ENCODE data around the gene PALLD. TPM values are rescaled to one million over a fixed set of nuclear protein-coding genes. Genes with fewer than 3 reads are reported as not detected.
A peak's percentile ranks its signal among the peaks of the same experiment; 100 is the strongest.

Gene PALLD
- total RNA-seq, 1 experiment from 2014 or later = 176 TPM

DNA sequence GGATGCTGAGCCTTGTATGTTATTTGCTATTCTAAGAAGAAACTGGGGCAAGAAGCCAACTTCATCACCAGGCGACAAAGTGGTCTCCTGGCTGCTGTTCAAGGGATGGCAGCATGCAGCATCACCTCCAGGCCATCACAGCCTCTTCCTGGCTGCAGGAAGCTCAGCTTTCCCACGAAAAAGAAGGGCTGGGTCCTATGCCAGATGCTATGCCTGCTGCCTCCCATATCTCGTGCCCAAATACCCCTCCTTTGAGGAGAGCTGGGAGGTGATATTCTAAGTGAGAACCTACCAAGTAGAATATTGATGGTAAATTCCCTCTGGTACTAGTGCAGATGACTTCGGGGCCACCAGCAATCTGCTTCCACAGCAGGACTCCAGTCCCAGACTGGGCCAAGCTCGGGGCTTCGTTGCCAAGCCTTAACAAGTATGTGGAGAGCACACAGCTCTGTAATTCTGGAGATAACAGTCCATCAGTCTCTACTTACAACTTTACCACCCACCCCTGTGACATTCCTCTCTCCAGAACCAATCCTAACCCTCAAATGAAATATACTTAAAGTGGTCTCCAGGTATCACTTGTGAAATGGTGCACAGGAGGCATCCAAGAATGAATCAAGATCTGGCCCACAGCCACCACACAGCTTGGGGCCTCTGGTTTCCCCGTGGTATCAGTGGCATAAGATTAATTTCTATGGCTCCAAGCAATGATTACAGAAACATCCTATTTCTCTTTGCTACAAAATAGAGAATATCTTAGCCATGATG, 149.3 kb downstream of the PALLD start:
- DNase-seq (ENCODE audit: low read depth) = no peak

DNA sequence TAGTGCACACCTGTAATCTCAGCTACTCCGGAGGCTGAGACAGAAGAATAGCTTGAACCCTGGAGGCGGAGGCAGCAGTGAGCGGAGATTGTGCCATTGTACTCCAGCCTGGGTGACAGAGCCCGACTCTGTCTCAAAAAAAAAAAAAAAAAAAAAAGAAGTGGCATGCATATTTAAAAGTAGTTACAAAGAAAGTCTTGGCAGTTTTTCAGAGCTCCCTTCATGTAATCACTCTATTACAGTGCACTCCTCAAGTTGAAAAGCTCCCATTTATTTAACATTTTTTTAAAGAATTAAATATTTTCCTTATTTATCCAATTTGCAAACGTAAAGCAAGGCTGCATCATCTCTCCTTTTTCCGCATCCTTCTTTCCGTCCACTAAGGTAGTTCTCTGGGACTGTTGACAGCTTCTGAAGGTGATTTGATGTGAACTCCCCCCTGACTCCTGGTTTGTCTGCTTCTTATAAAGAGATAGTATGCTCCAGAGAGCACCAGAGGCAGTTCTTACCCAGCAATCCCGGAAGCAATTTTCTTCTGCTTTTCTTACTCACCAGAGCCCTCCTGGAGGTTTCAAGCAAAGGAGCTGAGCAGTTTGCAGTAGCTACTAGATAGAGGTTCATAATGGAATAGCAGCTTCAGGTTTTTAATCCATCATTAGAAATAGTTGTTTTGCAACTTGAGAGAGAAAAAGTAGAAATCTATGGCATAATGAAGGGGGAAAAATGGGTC, 151.0 kb downstream of the PALLD start:
- DNase-seq (ENCODE audit: low read depth) = no peak

DNA sequence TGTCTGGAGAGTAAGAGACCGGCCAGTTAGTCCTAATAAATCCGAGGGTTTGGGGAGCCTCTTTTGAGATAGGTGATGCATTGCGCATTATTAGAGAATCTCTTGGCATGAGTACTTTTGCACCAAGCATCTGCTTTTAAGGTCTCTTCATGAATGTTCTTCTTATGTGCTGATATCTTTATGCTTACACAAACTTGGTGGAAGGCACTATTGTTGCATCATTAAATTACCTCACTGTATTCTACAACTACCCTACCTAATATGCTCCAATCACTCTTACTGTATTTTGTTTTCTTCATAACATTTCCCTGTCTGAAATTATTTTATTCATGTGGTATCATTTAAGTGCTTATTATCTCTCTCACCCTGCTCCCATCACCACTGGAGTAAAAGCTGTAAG, 151.6 kb downstream of the PALLD start:
- no peak for DNase-seq (ENCODE audit: low read depth)

DNA sequence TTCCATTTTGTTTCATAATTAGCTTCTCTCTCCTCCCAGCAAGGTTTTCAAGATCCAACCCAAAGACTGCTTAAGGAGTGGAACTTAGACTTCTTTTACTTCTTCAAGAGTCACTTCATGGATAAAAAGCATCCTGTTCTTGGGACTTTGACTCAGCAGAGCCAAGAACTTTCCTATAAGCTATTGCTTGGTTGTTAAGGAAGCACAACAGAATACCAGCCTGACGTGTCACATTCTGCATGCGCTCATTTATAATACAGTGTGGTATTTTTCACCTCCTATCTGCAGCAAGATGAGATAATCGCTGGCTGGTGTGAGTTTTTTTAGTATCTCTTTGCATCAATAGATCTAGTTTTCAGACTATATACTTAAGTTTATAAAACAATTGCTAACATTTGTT, 152.1 kb downstream of the PALLD start:
- peak; percentile 71 for DNase-seq (ENCODE audit: low read depth)

DNA sequence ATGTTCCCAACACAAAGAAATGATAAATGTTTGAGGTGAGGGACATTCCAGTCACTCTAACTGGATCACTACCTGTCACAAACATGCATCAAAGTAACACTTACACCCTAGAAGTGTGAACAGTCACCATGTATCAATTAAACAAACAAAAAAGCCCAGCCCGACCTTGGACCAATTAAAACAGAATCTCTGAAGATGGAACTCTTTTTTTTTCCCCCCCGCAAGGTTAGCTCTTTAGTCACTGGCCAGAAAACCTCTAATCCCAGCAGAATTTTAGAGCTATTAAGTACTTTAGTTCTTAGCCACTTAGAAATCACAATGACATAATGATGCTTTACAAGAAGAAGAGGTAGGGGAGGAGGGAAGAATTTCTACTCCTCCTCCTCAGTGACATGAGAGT, 154.5 kb downstream of the PALLD start:
- DNase-seq (ENCODE audit: low read depth) = peak; percentile 72

DNA sequence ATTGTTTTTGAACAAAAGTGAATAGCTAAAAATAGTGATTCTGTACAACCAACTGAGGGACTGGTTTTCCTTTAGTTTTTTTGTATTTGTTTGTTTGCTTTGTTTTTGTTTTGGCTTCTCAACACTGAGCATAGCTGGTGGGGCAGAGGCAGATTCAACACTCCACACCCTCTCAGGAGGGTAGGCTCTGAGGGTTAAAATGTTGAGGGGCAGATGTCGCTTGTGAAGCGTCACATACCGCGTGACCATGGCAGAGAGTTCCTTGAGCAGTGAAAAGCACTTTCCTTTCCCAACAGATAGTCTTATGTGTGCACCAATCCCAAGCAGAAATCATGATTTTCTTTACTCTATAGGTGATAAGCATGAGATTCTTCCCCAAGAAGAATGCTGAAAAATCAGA, 155.0 kb downstream of the PALLD start:
- DNase-seq (ENCODE audit: low read depth) = no peak

DNA sequence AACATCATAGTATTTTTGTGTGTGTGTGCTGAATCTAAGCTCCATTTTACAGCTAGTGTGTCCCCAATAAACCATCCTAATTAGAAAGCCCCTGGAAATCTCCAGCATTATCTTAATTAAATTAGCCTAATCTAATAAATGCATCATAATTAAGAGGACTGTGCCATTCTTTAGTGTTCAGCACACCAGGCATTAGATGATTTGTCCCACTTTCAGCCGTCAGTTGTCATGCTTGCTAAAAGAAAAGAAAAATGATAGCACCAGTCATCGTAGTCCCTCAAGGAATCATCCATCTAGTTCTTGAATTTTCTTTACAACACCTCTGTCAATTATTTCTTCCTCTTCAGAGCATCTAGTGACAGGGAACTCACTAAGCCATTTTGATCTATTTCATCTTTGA, 155.9 kb downstream of the PALLD start:
- DNase-seq (ENCODE audit: low read depth) = no peak

DNA sequence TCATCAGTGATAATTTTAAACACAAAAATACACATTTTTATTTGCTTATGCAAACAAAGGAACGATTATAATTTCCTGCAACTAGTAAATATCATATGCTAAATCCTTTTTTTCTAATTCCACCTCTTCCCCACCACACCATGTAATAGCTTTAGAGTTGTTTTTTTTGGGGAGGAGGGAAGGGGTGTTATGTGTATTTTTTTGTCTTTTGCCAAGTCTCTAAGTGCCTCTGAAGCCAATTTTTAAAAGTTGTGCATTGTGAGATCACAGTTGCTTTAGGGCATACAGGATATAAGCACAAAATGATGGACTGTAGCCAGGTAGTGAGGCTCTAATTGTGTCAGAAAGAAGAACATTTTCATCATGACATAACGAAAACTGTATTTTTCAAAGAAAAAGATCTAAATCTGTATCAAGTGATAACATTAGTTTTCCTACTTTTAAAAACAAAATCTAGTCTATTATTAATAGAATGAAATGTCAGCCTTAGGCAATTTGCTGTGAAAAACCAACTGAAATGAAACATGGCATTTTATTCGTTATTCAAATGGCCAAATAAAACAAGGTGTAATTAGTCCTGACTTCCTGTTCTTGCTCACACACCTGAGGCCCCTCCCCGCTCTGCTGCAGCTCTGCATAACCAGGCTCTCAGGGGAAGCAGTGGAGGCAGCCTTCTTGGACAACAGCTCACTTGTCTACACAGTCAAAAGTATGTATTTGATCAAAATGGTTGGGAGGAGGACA, 157.4 kb downstream of the PALLD start:
- no peak for DNase-seq (ENCODE audit: low read depth)

DNA sequence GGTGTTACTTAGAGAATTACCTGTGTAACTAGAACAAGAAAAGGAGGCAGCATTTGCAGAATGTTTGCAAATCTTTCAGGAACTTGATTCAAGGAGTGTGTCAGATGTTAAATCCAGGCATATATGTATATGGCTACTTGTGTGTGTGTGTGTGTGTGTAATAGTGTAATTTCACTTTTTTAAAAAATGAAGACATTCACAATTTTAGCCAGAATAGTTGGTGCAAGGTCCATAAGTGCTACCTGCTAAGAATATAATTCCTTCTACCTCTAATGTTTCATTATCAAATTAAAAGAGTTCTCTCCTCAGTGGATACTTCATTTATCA, 158.0 kb downstream of the PALLD start:
- DNase-seq (ENCODE audit: low read depth) = no peak

DNA sequence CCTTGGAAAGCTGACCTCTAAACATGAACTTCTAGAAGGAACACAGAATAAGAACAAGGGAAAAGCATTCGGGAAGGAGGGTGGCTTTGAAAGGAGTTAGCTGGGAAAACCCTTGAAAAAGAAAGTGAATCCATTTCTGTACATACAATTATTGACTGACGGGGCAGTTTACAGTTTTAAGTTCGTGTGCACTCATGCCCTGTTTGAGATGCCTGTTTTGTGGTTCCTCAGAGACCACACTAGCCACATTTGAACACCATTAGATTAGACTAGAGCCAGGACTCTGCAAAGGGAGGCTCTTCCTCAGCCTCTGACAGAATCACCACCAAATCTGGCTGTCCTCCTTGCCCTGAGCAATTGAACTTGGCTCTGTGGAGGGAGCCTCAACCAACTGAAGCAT, 158.3 kb downstream of the PALLD start:
- DNase-seq (ENCODE audit: low read depth) = no peak

DNA sequence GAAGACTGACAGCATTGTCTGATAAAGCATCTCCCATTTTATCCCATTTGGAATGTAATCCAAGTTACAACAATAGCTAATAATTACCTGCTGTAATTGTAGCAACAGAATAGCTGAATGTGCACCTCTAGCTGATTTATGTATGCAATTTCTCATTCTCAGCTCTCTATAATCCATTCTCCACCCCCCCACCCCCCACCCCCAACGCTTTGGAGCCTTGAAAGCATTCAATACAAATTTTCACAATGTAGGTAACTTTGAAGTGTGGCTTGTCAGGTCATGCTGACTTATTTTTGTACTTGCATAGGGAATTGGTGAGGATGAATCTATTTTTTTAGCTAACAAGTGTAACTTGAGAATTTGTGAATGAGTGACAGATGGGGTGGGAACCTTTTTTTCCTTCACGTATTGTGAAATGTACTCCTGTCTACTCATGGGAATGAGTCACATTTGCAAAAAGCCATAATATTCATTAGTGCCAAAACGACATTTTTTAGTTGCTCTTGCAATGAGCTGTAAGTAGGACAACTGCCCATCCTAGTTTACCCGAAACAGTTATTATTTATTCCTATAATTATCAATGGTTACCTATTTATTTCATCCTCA, 159.3 kb downstream of the PALLD start:
- peak; percentile 90 for DNase-seq (ENCODE audit: low read depth)

DNA sequence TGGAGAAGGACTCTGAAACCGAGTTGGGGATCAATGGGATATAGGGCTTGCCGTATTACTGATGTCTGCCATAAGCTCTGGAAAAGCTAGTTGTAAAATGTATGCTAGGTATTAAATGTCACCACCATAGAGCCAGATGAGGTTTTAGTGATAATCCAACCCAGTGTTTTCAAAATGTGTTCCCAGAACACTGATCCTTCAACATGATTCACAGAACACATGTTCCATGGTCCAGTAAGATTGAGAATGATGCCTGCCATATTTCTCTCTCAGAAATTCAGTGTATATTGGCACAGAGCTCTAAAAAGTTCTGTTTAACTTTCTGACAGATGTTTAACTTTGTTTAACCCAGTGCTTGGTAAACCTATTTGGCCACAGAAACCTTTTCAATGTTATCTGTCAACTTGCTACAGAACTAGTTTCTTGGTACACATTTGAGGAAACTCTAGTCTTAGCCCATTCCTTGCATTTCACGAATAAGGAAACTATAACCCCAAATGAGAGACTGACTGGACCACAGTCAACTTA, 160.2 kb downstream of the PALLD start:
- peak; percentile 71 for DNase-seq (ENCODE audit: low read depth)

DNA sequence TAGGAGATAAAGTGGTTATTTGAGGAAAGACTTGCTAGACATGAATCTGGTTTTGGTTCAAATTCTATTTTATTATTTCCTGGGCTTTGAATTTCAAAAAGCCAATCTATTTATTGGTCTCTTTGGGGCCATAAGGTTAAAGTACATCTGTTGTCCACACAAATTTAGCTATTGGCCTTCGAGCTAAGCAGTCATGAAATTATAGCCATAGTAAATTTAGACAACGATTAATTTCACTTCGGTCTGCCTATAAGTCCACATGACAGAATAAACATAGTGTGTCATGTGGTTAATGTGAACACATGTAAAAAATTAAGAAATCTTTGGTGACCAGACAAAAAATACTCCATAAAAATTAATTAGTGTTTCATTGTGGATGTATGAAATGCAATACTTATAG, 161.9 kb downstream of the PALLD start:
- no peak for DNase-seq (ENCODE audit: low read depth)

DNA sequence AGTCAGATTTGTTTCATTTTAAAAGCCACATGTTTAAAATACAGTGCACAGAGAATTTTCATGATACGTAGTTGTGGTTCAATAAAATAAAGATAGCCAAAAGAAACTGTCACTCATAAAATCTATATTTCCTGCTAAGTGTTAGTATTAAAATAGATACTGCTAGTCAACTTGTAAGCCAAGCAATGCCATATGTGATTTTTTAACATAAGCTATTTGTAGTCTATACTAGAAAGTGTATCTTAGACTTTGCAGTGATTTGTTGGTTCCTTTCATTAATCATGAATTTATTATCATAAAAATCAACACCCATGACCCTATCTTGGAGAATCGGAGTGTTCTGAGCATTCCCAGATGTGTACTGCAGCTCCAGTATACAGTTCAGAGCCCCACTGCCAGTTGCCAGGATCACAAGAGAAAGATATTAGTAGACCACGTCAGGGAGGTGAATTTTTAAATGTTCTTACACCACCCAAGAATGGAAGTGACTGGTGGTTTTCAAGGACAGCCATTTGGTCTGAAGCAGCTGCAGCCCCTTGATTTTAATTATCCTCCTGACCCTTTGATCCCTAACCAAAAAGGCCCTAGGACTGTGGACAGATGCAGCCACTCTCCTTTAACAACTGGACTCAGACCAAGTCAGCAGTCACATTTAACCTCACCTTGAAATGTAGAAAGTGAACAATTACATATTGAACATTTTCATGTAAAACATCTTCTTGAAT, 163.1 kb downstream of the PALLD start:
- peak; percentile 82 for DNase-seq (ENCODE audit: low read depth)

DNA sequence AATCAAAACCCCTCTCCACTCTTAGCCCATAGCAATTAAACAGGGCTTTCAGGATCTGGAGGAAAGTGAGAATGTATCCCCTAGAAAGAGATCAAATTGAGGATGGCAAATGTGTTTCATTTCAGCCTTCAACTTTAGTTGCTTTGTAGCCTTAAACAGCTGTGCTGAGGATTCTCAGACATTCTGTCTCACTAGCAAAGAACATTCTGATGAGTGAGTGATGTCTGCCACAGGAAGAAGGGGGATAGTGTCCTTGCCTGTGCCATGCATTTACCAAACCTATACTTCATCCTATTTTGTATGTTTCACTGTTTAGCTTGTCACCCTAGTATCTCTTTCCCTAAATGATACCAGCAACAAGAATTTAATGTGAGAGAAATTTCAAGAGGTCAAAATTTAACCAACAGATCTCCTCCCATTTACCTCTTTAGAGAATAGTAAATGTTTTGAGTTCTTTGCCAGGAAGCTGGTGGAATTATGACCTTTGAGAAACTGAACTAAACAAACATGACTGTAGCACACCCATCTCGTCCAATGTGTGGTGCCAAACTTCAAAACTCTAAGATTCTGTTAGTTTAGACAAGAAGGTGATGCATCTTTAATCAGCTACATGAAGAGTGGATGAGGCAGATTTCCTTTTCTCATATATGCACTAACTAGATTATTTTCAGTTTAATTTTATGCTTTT, 165.6 kb downstream of the PALLD start:
- peak; percentile 40 for DNase-seq (ENCODE audit: low read depth)

DNA sequence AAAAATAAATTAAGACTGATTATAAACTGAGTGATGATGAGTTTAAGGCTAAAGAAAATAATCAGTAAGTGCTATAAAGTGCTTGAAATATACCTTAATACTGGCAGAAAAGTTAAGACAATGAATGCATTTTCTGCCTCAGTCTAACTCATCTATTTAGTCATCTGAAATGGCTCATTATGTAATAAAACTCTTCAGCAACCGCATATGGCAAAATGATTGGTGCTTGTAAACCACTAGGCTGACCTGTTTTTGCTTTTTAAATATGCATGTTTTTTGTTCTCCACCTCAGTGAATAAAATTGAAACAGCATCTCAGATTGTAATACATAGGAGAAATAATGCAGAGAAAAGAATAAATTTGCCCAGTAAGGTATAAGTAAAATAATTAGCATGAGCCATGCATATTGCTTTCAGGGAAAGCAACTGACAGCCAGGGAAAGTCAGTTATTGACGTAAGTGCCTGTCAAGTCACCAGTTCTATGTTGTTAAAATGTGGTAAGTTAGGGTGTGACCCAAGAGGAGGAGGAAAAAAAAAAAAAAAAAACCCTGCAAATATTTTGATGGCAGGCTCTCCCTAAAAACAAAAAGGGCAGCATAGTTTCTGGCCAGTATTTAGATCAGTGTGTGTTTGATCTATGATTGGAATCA, 167.5 kb downstream of the PALLD start:
- DNase-seq (ENCODE audit: low read depth) = no peak

DNA sequence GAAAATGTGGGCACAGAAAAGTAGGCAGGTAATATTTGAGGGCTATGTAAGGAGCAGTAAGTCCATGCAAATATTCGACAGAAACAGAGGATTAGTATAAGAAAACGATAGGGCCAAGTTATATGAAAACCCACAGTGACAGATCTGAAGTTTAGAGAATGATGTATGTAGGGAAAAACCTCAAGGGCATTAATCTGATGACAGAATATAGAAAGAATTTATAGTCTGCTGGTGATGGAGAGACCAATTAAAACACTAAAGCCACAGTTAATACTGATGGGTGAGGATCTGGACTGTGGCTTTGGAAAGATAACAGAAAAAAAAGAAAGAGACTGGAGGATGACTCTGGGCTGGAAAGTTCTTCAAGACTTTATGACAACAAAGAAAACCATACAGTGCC, 169.7 kb downstream of the PALLD start:
- peak; percentile 70 for DNase-seq (ENCODE audit: low read depth)

DNA sequence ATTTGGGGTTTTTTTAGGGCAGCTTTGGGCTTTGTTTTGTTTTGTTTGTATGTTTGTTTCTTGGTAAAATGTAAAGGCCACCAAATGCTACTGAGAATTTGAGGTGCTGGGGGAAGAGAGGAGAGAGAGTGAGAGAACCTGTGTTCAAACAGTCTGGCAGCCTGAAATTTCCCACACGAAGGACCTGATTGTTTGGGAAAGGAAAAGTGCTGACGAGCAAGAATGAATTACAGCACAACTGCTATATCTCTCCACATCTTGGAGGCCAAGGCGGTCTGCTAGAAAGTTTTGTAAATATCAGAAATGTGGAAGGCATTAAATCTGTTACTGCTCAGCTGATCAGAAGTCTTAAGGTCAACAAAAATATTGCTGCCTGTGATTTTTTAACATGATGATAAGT, 170.5 kb downstream of the PALLD start:
- DNase-seq (ENCODE audit: low read depth) = no peak

DNA sequence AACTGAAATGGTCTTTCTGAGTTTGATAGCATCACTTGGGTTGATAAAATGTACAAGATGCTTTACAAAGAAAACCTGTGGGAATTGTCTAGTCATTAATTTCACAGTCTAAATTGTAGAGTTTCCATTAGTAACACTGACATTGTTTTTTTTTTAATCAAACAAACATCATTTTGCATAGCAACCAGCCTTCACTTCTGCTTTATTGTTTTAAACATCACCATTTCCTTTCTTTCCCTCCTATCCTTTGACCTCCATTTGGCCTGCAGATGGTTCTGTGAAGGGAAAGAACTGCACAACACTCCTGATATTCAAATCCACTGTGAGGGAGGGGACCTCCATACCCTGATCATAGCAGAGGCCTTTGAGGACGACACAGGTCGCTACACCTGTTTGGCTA, 171.1 kb downstream of the PALLD start:
- no peak for DNase-seq (ENCODE audit: low read depth)

DNA sequence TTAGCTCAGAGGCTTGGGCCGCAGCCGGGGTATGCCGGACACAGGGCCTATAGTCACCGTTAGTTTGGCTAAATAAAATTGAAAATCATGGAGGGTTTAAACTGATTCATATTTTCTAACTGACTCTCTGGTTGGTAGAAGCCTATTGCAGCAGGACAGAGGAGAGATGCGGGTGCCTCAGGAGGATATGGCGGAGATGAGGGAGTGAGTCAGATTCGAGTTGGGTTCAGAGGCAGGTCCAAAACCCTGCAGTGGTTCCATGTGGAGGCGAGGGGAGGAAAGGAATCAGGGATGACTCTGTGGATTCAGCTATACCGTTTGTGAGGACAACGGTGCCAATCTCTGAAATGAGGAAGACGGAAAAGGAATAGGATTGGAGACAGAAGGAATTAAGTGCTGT, 176.6 kb downstream of the PALLD start:
- no peak for DNase-seq (ENCODE audit: low read depth)
